ENCODE results near the gene KISS1R.

DNA sequence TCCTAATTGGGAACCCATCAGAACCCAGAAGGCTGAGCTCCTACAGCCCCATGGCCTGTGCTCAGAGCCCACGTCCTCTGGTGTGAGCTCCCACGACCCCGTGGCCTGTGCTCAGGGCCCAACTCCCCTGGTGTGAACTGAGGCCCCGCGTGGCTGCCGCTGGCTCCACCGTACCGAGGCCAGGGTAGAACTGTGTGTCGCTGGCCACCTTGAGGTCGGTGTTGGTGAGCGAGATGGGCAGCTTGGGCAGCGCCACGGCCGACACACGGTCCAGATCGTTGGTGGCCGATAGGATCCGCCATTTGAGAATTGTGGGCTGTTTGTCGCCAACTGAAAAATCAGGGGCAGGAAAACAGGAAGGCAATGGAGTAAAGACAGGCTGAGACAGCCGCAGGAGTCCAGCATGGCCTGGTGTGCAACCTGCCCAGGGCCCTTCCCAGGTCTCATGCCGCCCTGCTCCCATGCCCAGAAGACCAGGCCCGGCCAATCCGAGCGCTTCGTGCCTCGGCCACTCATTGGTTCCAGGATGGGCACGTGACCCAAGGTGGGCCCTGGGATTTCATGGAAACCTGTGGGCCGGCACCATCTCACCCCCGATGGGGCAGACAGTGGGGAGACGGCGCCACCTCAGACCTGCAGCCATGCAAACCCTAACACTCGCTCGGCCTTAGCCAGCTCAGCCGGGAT lies 35.6 kb upstream of the KISS1R start:
- TF ChIP-seq POLR2A (IDR thresholded peaks at IDR 0.05) (no peak), CTCF (IDR thresholded peaks at IDR 0.05) (no peak), POLR2AphosphoS5 (IDR thresholded peaks at IDR 0.05) (no peak)
